HG03521 (cell line): ENCODE measurements around the gene TRAPPC3L.

Source experiments
- ATAC-seq: cut with Tn5 transposase; IDR thresholded peaks from one replicate; pipeline ENCODE4 v1.9.1; 2021; ENCODE audit warnings: mild to moderate bottlenecking, moderate library complexity; ENCODE audit not compliant: unreplicated experiment

The TRAPPC3L gene

GRCh38 chr6:116560130-116560529 lies 14.6 kb upstream of the TRAPPC3L start:
- no peak for ATAC-seq

GRCh38 chr6:116557893-116558292 lies 12.4 kb upstream of the TRAPPC3L start:
- ATAC-seq, result no peak

GRCh38 chr6:116556814-116557415 lies 11.4 kb upstream of the TRAPPC3L start:
- ATAC-seq, result no peak

GRCh38 chr6:116556065-116556464 lies 10.6 kb upstream of the TRAPPC3L start:
- ATAC-seq, result no peak

- no peak for ATAC-seq
Measured at GRCh38 chr6:116553451-116553850, 8.0 kb upstream of the TRAPPC3L start, which contains the start of gene CALHM4. Gene CALHM4, plus strand, starts transcription at chr6:116553751. Its CDS starts 43 bp downstream, at chr6:116553794.

- no peak for ATAC-seq
Measured at GRCh38 chr6:116550796-116551195, 5.3 kb upstream of the TRAPPC3L start.

GRCh38 chr6:116547358-116547757 lies 1.9 kb upstream of the TRAPPC3L start:
- no peak for ATAC-seq

GRCh38 chr6:116543149-116543548 lies 2.3 kb downstream of the TRAPPC3L start:
- no peak for ATAC-seq

GRCh38 chr6:116542426-116542825 lies 3.1 kb downstream of the TRAPPC3L start:
- no peak for ATAC-seq

- no peak for ATAC-seq
Measured at GRCh38 chr6:116536216-116536621, 9.3 kb downstream of the TRAPPC3L start.

GRCh38 chr6:116535109-116535508 lies 10.4 kb downstream of the TRAPPC3L start:
- ATAC-seq, result no peak

- ATAC-seq, result no peak
Measured at GRCh38 chr6:116533233-116533957, 12.1 kb downstream of the TRAPPC3L start.

- ATAC-seq, result peak; percentile 77
Measured at GRCh38 chr6:116531675-116532570, 13.6 kb downstream of the TRAPPC3L start.

GRCh38 chr6:116530436-116530835 lies 15.0 kb downstream of the TRAPPC3L start:
- ATAC-seq, result no peak

GRCh38 chr6:116529466-116530290 lies 15.8 kb downstream of the TRAPPC3L start:
- no peak for ATAC-seq

- ATAC-seq, result no peak
Measured at GRCh38 chr6:116528780-116529179, 16.7 kb downstream of the TRAPPC3L start.

- ATAC-seq, result no peak
Measured at GRCh38 chr6:116528133-116528532, 17.4 kb downstream of the TRAPPC3L start.

- no peak for ATAC-seq
Measured at GRCh38 chr6:116524236-116524635, 21.2 kb downstream of the TRAPPC3L start.

GRCh38 chr6:116522896-116523295 lies 22.6 kb downstream of the TRAPPC3L start:
- no peak for ATAC-seq

GRCh38 chr6:116518621-116519368 lies 26.7 kb downstream of the TRAPPC3L start:
- ATAC-seq, result no peak
